OCI-LY7 (cell line): Measurements from ENCODE around the gene BHLHA15. TPM values are rescaled to one million over a fixed set of nuclear protein-coding genes. Genes with fewer than 3 reads are reported as not detected.

Experiments
- BruUV-seq: library from RNA; stranded (reverse); fragments of 400-500 nt; replicated peaks from 2 replicates; lab custom pipeline; 2021; lab: Mats Ljungman, UMichigan
- CTCF ChIA-PET: fragments of 300-600 bp; sonication (Branson Sonifier 250); formaldehyde crosslinking; loops from one replicate; lab custom pipeline; 2022; ENCODE audit warnings: antibody characterized with exemption; ENCODE audit not compliant: unreplicated experiment; lab: Charles Lee
- POLR2A ChIA-PET: fragments of 300-600 bp; sonication (Branson Sonifier 250); formaldehyde crosslinking; loops from one replicate; lab custom pipeline; 2022; ENCODE audit warnings: antibody characterized with exemption; lab: Charles Lee
- DNase-seq: peaks from one replicate; pipeline ENCODE4 v3.0.0-alpha.2; 2015; ENCODE audit warnings: low spot score
- H2AFZ ChIP-seq: fragments of 200-600 bp; sonication (generic), shearing (Covaris generic); 2 replicates; pipeline ENCODE4 v1.6.1; 2014; ENCODE audit warnings: mild to moderate bottlenecking, antibody characterized with exemption, low read length, moderate library complexity
- H3K27ac ChIP-seq: fragments of 200-600 bp; sonication (generic); 2 replicates; pipeline ENCODE4 v1.5.1; 2014; ENCODE audit warnings: mixed run types, low read depth, mild to moderate bottlenecking, moderate library complexity, low read length, inconsistent platforms; ENCODE audit not compliant: poor library complexity, severe bottlenecking
- H3K36me3 ChIP-seq: fragments of 200-600 bp; sonication (generic); 2 replicates; pipeline ENCODE4 v1.6.1; 2014; ENCODE audit warnings: mild to moderate bottlenecking, antibody characterized with exemption, low read length, moderate library complexity, mixed read lengths; ENCODE audit not compliant: insufficient read depth
- H3K4me1 ChIP-seq: fragments of 200-600 bp; sonication (generic); 2 replicates; pipeline ENCODE4 v1.5.1; 2014; ENCODE audit warnings: mild to moderate bottlenecking, low read length; ENCODE audit not compliant: insufficient read depth, poor library complexity, severe bottlenecking
- H3K4me2 ChIP-seq: fragments of 200-600 bp; sonication (generic); 2 replicates; pipeline ENCODE4 v1.6.1; 2014; ENCODE audit warnings: mild to moderate bottlenecking, low read length
- H3K4me3 ChIP-seq: fragments of 200-600 bp; sonication (generic); 2 replicates; pipeline ENCODE4 v1.5.1; 2014; ENCODE audit warnings: mild to moderate bottlenecking, low read depth, low read length; ENCODE audit not compliant: poor library complexity, severe bottlenecking
- H3K79me2 ChIP-seq: fragments of 200-600 bp; sonication (generic); 2 replicates; pipeline ENCODE4 v1.6.1; 2016; ENCODE audit warnings: low read depth, mild to moderate bottlenecking, low read length, moderate library complexity, mixed read lengths; ENCODE audit not compliant: insufficient read depth
- H3K9me2 ChIP-seq: fragments of 200-600 bp; sonication (generic); 2 replicates; pipeline ENCODE4 v1.6.1; 2016; ENCODE audit warnings: mild to moderate bottlenecking, low read length, mixed read lengths; ENCODE audit not compliant: insufficient read depth
- H3K9me3 ChIP-seq: fragments of 200-600 bp; sonication (generic); 2 replicates; pipeline ENCODE4 v1.6.1; 2014; ENCODE audit warnings: mild to moderate bottlenecking, mixed run types, low read length, mixed read lengths
- H4K20me1 ChIP-seq: fragments of 200-600 bp; sonication (generic); 2 replicates; pipeline ENCODE4 v1.6.1; 2014; ENCODE audit warnings: mild to moderate bottlenecking, antibody characterized with exemption, low read length, moderate library complexity, mixed read lengths; ENCODE audit not compliant: insufficient read depth
- CTCF ChIP-seq: fragments of 200-600 bp; sonication (generic); conservative IDR thresholded peaks from 2 replicates; pipeline ENCODE4 v1.5.1; 2014; ENCODE audit warnings: mild to moderate bottlenecking, antibody characterized with exemption, low read length, moderate library complexity, mixed read lengths
- EZH2phosphoT487 ChIP-seq: fragments of 200-600 bp; sonication (generic); IDR thresholded peaks from 2 replicates; pipeline ENCODE4 v1.6.1; 2018; ENCODE audit warnings: low read depth, borderline replicate concordance, mild to moderate bottlenecking, mixed run types, antibody characterized with exemption, low read length, moderate library complexity, mixed read lengths
- intact Hi-C: fragments of 100-400 bp; cut with micrococcal nuclease; formaldehyde crosslinking; loops from one replicate; pipeline ENCODE4 v1.10.0; 2022; ENCODE audit not compliant: unreplicated experiment
- total RNA-seq, 2 experiments: library from RNA; depleted of rRNA in 1 of 2; stranded (reverse); fragments of >200 nt in 1 of 2; shearing (Covaris generic) in 1 of 2; gene quantifications; 2 replicates each; pipeline ENCODE4 v1.2.3, GENCODE V29; 2014 to 2022

BHLHA15 gene
- total RNA-seq, 2 experiments from 2014 or later = 0.69 to 4.3 TPM

GRCh38 chr7:98186452-98187137 is 24.6 kb upstream of the BHLHA15 start:
- DNase-seq = no peak
- Histone ChIP-seq H3K9me3 (no peaks in the 10 kb centered on the region), H3K36me3 (peaks cover 25% of the 10 kb centered on the region), H4K20me1 (no peaks in the 10 kb centered on the region), H3K4me2 (no peak overlapping the region), H3K4me1 (no peaks in the 10 kb centered on the region), H3K9me2 (no peaks in the 10 kb centered on the region), H2AFZ (no peak overlapping the region), H3K27ac (no peak overlapping the region), H3K79me2 (no peaks in the 10 kb centered on the region), H3K4me3 (no peak overlapping the region)
- POLR2A ChIA-PET = no interaction called here
- CTCF ChIA-PET = no interaction called here
- no TSS peak for BruUV-seq
- intact Hi-C loops = no loop called here
- TF ChIP-seq CTCF (no peak), EZH2phosphoT487 (no peak)

- H3K4me1 ChIP-seq = no peaks in the 10 kb centered on the region
- ChIA-PET CTCF (no interaction called here), POLR2A (no interaction called here)
- no peak overlapping the region for H2AFZ ChIP-seq
- no peaks in the 10 kb centered on the region for H3K79me2 ChIP-seq
- H3K9me2 ChIP-seq = no peaks in the 10 kb centered on the region
- no peak overlapping the region for H3K4me2 ChIP-seq
- H3K27ac ChIP-seq = no peak overlapping the region
- intact Hi-C loops = no loop called here
- TF ChIP-seq EZH2phosphoT487 (no peak), CTCF (no peak)
- no peaks in the 10 kb centered on the region for H4K20me1 ChIP-seq
- no peak overlapping the region for H3K4me3 ChIP-seq
- H3K36me3 ChIP-seq = peaks cover 30% of the 10 kb centered on the region
- no TSS peak for BruUV-seq
- no peak for DNase-seq
- no peaks in the 10 kb centered on the region for H3K9me3 ChIP-seq
Observed at GRCh38 chr7:98187138-98187502, 24.1 kb upstream of the BHLHA15 start.

GRCh38 chr7:98189559-98189958 is 21.7 kb upstream of the BHLHA15 start:
- no peak overlapping the region for H2AFZ ChIP-seq
- H3K4me3 ChIP-seq = no peak overlapping the region
- CTCF ChIA-PET = no interaction called here
- no peaks in the 10 kb centered on the region for H3K9me3 ChIP-seq
- intact Hi-C loops = no loop called here
- no peak for DNase-seq
- no peaks in the 10 kb centered on the region for H3K9me2 ChIP-seq
- no peaks in the 10 kb centered on the region for H3K4me1 ChIP-seq
- POLR2A ChIA-PET = no interaction called here
- H3K27ac ChIP-seq = no peak overlapping the region
- BruUV-seq = no TSS peak
- H4K20me1 ChIP-seq = no peaks in the 10 kb centered on the region
- H3K4me2 ChIP-seq = no peak overlapping the region
- peaks cover 51% of the 10 kb centered on the region for H3K36me3 ChIP-seq
- H3K79me2 ChIP-seq = no peaks in the 10 kb centered on the region
- TF ChIP-seq CTCF = no peak
